Measurements from ENCODE around the gene MYO15B. TPM values are rescaled to one million over a fixed set of nuclear protein-coding genes. Genes with fewer than 3 reads are reported as not detected.
A peak's percentile ranks its signal among the peaks of the same experiment; 100 is the strongest.

Gene MYO15B
- total RNA-seq (2014; rRNA removed): under 0.01 and 0.06 TPM in 2 replicates
- polyA plus RNA-seq (2012): 0.33 TPM

- DNase-seq (ENCODE audit: low read depth): no peak
Measured at GRCh38 chr17:75587675-75588595, at the start of gene MYO15B. MYO15B (plus strand) TSS chr17:75587800; CDS start chr17:75588058, 258 bp downstream.

GRCh38 chr17:75539967-75540729 lies 47.5 kb upstream of the MYO15B start:
- no peak for DNase-seq (ENCODE audit: low read depth)

- no peak for DNase-seq (ENCODE audit: low read depth)
Measured at GRCh38 chr17:75540923-75541503, 46.6 kb upstream of the MYO15B start.

GRCh38 chr17:75542229-75542628 lies 45.4 kb upstream of the MYO15B start:
- no peak for DNase-seq (ENCODE audit: low read depth)

- DNase-seq (ENCODE audit: low read depth): no peak
Measured at GRCh38 chr17:75542728-75543336, 44.8 kb upstream of the MYO15B start.

GRCh38 chr17:75544250-75544649 lies 43.4 kb upstream of the MYO15B start:
- DNase-seq (ENCODE audit: low read depth): no peak

- DNase-seq (ENCODE audit: low read depth): no peak
Measured at GRCh38 chr17:75546181-75546580, 41.4 kb upstream of the MYO15B start.

GRCh38 chr17:75547091-75547490 lies 40.5 kb upstream of the MYO15B start:
- no peak for DNase-seq (ENCODE audit: low read depth)

GRCh38 chr17:75548813-75549212 lies 38.8 kb upstream of the MYO15B start:
- no peak for DNase-seq (ENCODE audit: low read depth)

GRCh38 chr17:75549246-75550138 lies 38.1 kb upstream of the MYO15B start:
- no peak for DNase-seq (ENCODE audit: low read depth)

GRCh38 chr17:75550139-75550465 lies 37.5 kb upstream of the MYO15B start:
- no peak for DNase-seq (ENCODE audit: low read depth)

- no peak for DNase-seq (ENCODE audit: low read depth)
Measured at GRCh38 chr17:75551266-75551665, 36.3 kb upstream of the MYO15B start.

- no peak for DNase-seq (ENCODE audit: low read depth)
Measured at GRCh38 chr17:75552425-75553294, 34.9 kb upstream of the MYO15B start.

GRCh38 chr17:75553295-75554110 lies 34.1 kb upstream of the MYO15B start:
- no peak for DNase-seq (ENCODE audit: low read depth)

- no peak for DNase-seq (ENCODE audit: low read depth)
Measured at GRCh38 chr17:75555679-75556153, 31.9 kb upstream of the MYO15B start.

- DNase-seq (ENCODE audit: low read depth): peak; percentile 45
Measured at GRCh38 chr17:75557075-75557851, 30.3 kb upstream of the MYO15B start.

GRCh38 chr17:75557852-75558665 lies 29.5 kb upstream of the MYO15B start:
- no peak for DNase-seq (ENCODE audit: low read depth)
